GM18499 (cell line): ENCODE results near the gene KLHL17.

Experiments used
- ATAC-seq: cut with Tn5 transposase; IDR thresholded peaks from one replicate; pipeline ENCODE4 v1.9.1; 2021; ENCODE audit warnings: moderate number of reproducible peaks; ENCODE audit not compliant: insufficient read depth, unreplicated experiment

Gene KLHL17

GRCh38 chr1:1013105-1013921, 52.9 kb downstream of the KLHL17 start, which contains the start of gene ISG15:
Gene ISG15 (plus strand): TSS chr1:1013497. CDS start chr1:1013574, 77 bp downstream.
- peak; percentile 78 for ATAC-seq

GRCh38 chr1:1013922-1014648, 53.7 kb downstream of the KLHL17 start:
- no peak for ATAC-seq

- no peak for ATAC-seq
Observed at GRCh38 chr1:1014799-1015681, 54.7 kb downstream of the KLHL17 start.
